H9 (cell line): Measurements from ENCODE around the gene GPS1. TPM values are rescaled to one million over a fixed set of nuclear protein-coding genes. Genes with fewer than 3 reads are reported as not detected.

ENCODE experiments used
- DNase-seq: peaks from one replicate; pipeline ENCODE4 v3.0.0-alpha.2; 2017
- H2AFZ ChIP-seq: one replicate; pipeline ENCODE4 v1.6.1; 2013; ENCODE audit warnings: mild to moderate bottlenecking, low read length, control low read depth, moderate library complexity
- H2AK5ac ChIP-seq: 2 replicates; pipeline ENCODE4 v1.6.1; 2013; ENCODE audit warnings: low read length, control low read depth, mixed read lengths; ENCODE audit not compliant: insufficient read length
- H2BK120ac ChIP-seq: one replicate; pipeline ENCODE4 v1.6.1; 2013; ENCODE audit warnings: low read depth, mild to moderate bottlenecking, low read length, control low read depth, inconsistent platforms; ENCODE audit not compliant: poor library complexity, severe bottlenecking
- H2BK12ac ChIP-seq: 2 replicates; pipeline ENCODE4 v1.6.1; 2013; ENCODE audit warnings: low read length, control low read depth, mixed read lengths, low read depth; ENCODE audit not compliant: insufficient read length
- H2BK15ac ChIP-seq: 2 replicates; pipeline ENCODE4 v1.6.1; 2013; ENCODE audit warnings: low read depth, low read length, control low read depth
- H2BK20ac ChIP-seq: one replicate; pipeline ENCODE4 v1.6.1; 2013; ENCODE audit warnings: low read depth, mild to moderate bottlenecking, low read length, control low read depth, inconsistent platforms; ENCODE audit not compliant: poor library complexity, severe bottlenecking
- H2BK5ac ChIP-seq: 2 replicates; pipeline ENCODE4 v1.6.1; 2013; ENCODE audit warnings: low read length, control low read depth, mixed read lengths; ENCODE audit not compliant: insufficient read length
- H3K14ac ChIP-seq: 2 replicates; pipeline ENCODE4 v1.6.1; 2013; ENCODE audit warnings: low read length, control low read depth; ENCODE audit not compliant: insufficient read depth
- H3K18ac ChIP-seq: 2 replicates; pipeline ENCODE4 v1.6.1; 2013; ENCODE audit warnings: low read depth, mild to moderate bottlenecking, mixed read lengths, low read length, control low read depth; ENCODE audit not compliant: insufficient read length
- H3K23ac ChIP-seq: 2 replicates; pipeline ENCODE4 v1.6.1; 2013; ENCODE audit warnings: low read length, control low read depth, mixed read lengths, low read depth; ENCODE audit not compliant: insufficient read length
- H3K23me2 ChIP-seq: 2 replicates; pipeline ENCODE4 v1.6.1; 2013; ENCODE audit warnings: low read depth, mild to moderate bottlenecking, mixed read lengths, low read length, control low read depth; ENCODE audit not compliant: insufficient read length, poor library complexity, severe bottlenecking
- H3K27ac ChIP-seq: 2 replicates; pipeline ENCODE4 v1.5.1; 2013; ENCODE audit warnings: low read length, control low read depth, mixed read lengths, low read depth; ENCODE audit not compliant: insufficient read length
- H3K27me3 ChIP-seq: 2 replicates; pipeline ENCODE4 v1.6.1; 2013; ENCODE audit warnings: low read length, control low read depth, inconsistent platforms; ENCODE audit not compliant: insufficient read depth
- H3K4ac ChIP-seq: 2 replicates; pipeline ENCODE4 v1.6.1; 2013; ENCODE audit warnings: low read depth, mild to moderate bottlenecking, control low read depth, inconsistent platforms, low read length, moderate library complexity
- H3K4me1 ChIP-seq: 2 replicates; pipeline ENCODE4 v1.6.1; 2013; ENCODE audit warnings: low read length, control low read depth, inconsistent platforms; ENCODE audit not compliant: insufficient read depth
- H3K4me2 ChIP-seq: 2 replicates; pipeline ENCODE4 v1.6.1; 2013; ENCODE audit warnings: low read length, control low read depth, mixed read lengths; ENCODE audit not compliant: insufficient read length, insufficient read depth
- H3K56ac ChIP-seq: 2 replicates; pipeline ENCODE4 v1.6.1; 2013; ENCODE audit warnings: low read depth, mild to moderate bottlenecking, mixed read lengths, low read length, control low read depth; ENCODE audit not compliant: insufficient read length
- H3K79me1 ChIP-seq: 2 replicates; pipeline ENCODE4 v1.6.1; 2013; ENCODE audit warnings: low read depth, mild to moderate bottlenecking, moderate library complexity, low read length, control low read depth, inconsistent platforms; ENCODE audit not compliant: insufficient read depth, poor library complexity, severe bottlenecking
- H3K79me2 ChIP-seq: 2 replicates; pipeline ENCODE4 v1.6.1; 2013; ENCODE audit warnings: low read length, control low read depth, inconsistent platforms; ENCODE audit not compliant: insufficient read depth
- H3K9ac ChIP-seq: 2 replicates; pipeline ENCODE4 v1.6.1; 2013; ENCODE audit warnings: low read length, control low read depth, mixed read lengths; ENCODE audit not compliant: insufficient read length; ENCODE audit errors: extremely low read depth
- H3K9me3 ChIP-seq: one replicate; pipeline ENCODE4 v1.6.1; 2013; ENCODE audit warnings: low read depth, low read length, inconsistent platforms; ENCODE audit not compliant: control insufficient read depth
- H3T11ph ChIP-seq: one replicate; pipeline ENCODE4 v1.6.1; 2013; ENCODE audit warnings: mild to moderate bottlenecking, low read length, control low read depth, inconsistent platforms
- H4K20me1 ChIP-seq: one replicate; pipeline ENCODE4 v1.6.1; 2013; ENCODE audit not compliant: control insufficient read depth, insufficient read length, insufficient read depth
- H4K5ac ChIP-seq: 2 replicates; pipeline ENCODE4 v1.6.1; 2013; ENCODE audit warnings: low read depth, mild to moderate bottlenecking, mixed read lengths, low read length, control low read depth; ENCODE audit not compliant: insufficient read length
- H4K8ac ChIP-seq: replicated peaks from 2 replicates; pipeline ENCODE4 v1.6.1; 2013; ENCODE audit warnings: low read length, control low read depth, mixed read lengths, low read depth; ENCODE audit not compliant: insufficient read length
- H4K91ac ChIP-seq: 2 replicates; pipeline ENCODE4 v1.6.1; 2013; ENCODE audit warnings: low read depth, mild to moderate bottlenecking, moderate library complexity, mixed read lengths, low read length, control low read depth; ENCODE audit not compliant: insufficient read length
- H3K27ac Mint-ChIP-seq, 3 experiments: 2 replicates in 2 of 3; 3 replicates in 1 of 3; pipeline ENCODE4 v1.8.0; 2020 to 2021; ENCODE audit warnings: mixed read lengths in 3 of 3, mild to moderate bottlenecking in 1 of 3, moderate library complexity in 1 of 3
- H3K27me3 Mint-ChIP-seq: 2 replicates; pipeline ENCODE4 v1.8.0; 2021; ENCODE audit warnings: low read depth, mild to moderate bottlenecking, moderate library complexity, mixed read lengths
- H3K36me3 Mint-ChIP-seq, 3 experiments: 2 replicates in 2 of 3; 3 replicates in 1 of 3; pipeline ENCODE4 v1.8.0; 2020 to 2021; ENCODE audit warnings: low read depth in 3 of 3, mixed read lengths in 3 of 3; ENCODE audit not compliant: insufficient read depth in 1 of 3
- H3K4me1 Mint-ChIP-seq, 2 experiments: 2 replicates each; pipeline ENCODE4 v1.8.0; 2020; ENCODE audit warnings: mixed read lengths in 2 of 2
- H3K4me3 Mint-ChIP-seq, 2 experiments: 2 replicates in 1 of 2; 3 replicates in 1 of 2; pipeline ENCODE4 v1.8.0; 2020 to 2021; ENCODE audit warnings: mild to moderate bottlenecking in 2 of 2, mixed read lengths in 2 of 2, moderate library complexity in 1 of 2
- H3K9me3 Mint-ChIP-seq, 2 experiments: 2 replicates in 1 of 2; 3 replicates in 1 of 2; pipeline ENCODE4 v1.8.0; 2020; ENCODE audit warnings: mild to moderate bottlenecking in 2 of 2, mixed read lengths in 2 of 2, moderate library complexity in 1 of 2
- WGBS: extraction: QIAGEN DNeasy Blood & Tissue Kit; methylation state at CpG from one replicate; pipeline ENCODE4 v1.1.7; 2013; ENCODE audit warnings: missing lambda C conversion rate, low lambda C conversion rate, mixed read lengths; ENCODE audit not compliant: insufficient read length; ENCODE audit errors: extremely low coverage; 5-methylcytosine and 5-hydroxymethylcytosine counted together
- total RNA-seq: library from RNA; stranded (reverse); gene quantifications from 2 replicates; pipeline ENCODE4 v1.2.1, GENCODE V29; 2021
- TF ChIP-seq, protein P1 (sequence below): fragments of 200-600 bp; sonication (generic); conservative IDR thresholded peaks from 3 replicates; pipeline ENCODE4 v1.8.0; 2021; ENCODE audit warnings: antibody characterized with exemption, mild to moderate bottlenecking

GPS1 gene
- total RNA-seq, 1 experiment from 2014 or later: 164 TPM

DNA sequence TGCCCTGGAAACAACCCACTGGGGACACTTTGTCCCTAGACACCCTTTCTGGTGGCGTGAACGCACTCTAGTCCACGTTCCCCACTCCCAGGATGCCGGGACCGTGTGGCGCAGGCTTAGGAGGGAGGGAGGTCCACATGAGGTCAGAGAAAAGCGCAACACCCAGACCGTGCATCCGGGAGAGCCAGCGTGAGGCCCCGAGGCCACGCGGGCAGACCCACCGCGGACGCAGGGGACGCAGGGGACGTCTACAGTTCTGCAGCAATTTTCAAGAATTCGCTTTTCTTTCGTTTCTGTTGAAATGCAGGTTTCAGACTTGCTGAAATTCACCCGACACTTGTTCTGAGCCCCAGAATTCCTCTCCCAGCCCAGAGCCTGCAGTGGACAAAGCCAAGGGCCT is 4.8 kb upstream of the GPS1 start:
- Histone ChIP-seq H2AFZ (no peak overlapping the region), H4K20me1 (no peaks in the 10 kb centered on the region), H3K23ac (no peak overlapping the region), H3K4me1 (no peaks in the 10 kb centered on the region; the same call in 1 of the 2 replicates), H3K79me1 (no peaks in the 10 kb centered on the region), H2BK120ac (no peak overlapping the region), H3K56ac (no peak overlapping the region), H3K23me2 (no peaks in the 10 kb centered on the region), H3K4me2 (no peak overlapping the region), H3K27me3 (no peaks in the 10 kb centered on the region), H3T11ph (no peak overlapping the region), H4K8ac (no peak overlapping the region), H2BK12ac (no peak overlapping the region), H2BK15ac (no peak overlapping the region), H2BK5ac (no peak overlapping the region), H4K91ac (no peak overlapping the region), H2AK5ac (no peak overlapping the region), H3K4ac (no peak overlapping the region), H3K14ac (no peak overlapping the region), H3K27ac (no peak overlapping the region), H4K5ac (no peak overlapping the region), H2BK20ac (no peak overlapping the region), H3K79me2 (no peaks in the 10 kb centered on the region), H3K9ac (no peak overlapping the region), H3K18ac (no peak overlapping the region), H3K9me3 (no peaks in the 10 kb centered on the region)
- H3K27me3 Mint-ChIP-seq: no peaks in the 10 kb centered on the region; the same call in 1 of the 2 replicates
- H3K4me3 Mint-ChIP-seq: no peak overlapping the region; a peak in 1 of 5 replicates
- WGBS: no CpG with 5 or more reads among the region's 21 CpGs
- no peaks in the 10 kb centered on the region; a peak in 1 of 5 replicates for H3K9me3 Mint-ChIP-seq
- H3K4me1 Mint-ChIP-seq: peaks cover 11 to 20% of the 10 kb centered on the region in 2 experiments; a peak in 3 of 4 replicates
- H3K27ac Mint-ChIP-seq: peak overlapping the region in 1 of 3 experiments; percentile 83; a peak in 2 of 7 replicates
- TF ChIP-seq, protein P1, sequence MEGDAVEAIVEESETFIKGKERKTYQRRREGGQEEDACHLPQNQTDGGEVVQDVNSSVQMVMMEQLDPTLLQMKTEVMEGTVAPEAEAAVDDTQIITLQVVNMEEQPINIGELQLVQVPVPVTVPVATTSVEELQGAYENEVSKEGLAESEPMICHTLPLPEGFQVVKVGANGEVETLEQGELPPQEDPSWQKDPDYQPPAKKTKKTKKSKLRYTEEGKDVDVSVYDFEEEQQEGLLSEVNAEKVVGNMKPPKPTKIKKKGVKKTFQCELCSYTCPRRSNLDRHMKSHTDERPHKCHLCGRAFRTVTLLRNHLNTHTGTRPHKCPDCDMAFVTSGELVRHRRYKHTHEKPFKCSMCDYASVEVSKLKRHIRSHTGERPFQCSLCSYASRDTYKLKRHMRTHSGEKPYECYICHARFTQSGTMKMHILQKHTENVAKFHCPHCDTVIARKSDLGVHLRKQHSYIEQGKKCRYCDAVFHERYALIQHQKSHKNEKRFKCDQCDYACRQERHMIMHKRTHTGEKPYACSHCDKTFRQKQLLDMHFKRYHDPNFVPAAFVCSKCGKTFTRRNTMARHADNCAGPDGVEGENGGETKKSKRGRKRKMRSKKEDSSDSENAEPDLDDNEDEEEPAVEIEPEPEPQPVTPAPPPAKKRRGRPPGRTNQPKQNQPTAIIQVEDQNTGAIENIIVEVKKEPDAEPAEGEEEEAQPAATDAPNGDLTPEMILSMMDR: no peak
- H3K36me3 Mint-ChIP-seq: peaks cover 6 to 23% (median 21%) of the 10 kb centered on the region in 3 experiments; a peak in 6 of 7 replicates
- DNase-seq: no peak
